ENCODE results near the gene CCDC195.

DNA sequence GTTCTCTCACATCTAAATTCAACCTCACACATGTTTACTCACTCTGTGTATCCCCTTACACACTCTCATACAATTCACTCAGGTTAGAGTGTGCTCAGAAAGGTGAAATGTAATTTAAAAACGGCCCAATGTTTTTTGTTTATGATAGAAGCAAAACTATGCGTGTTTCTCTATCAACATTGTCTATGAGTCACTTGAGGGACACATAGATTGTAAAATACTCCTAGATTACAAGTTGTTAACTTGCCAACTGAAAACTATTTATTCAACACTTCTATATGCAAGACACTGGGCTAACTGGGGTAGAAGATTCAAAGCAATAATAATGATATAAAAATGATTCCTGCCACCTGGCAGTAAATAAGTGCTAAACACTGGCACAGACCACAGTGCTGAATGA lies 24.6 kb downstream of the CCDC195 start:
- TF ChIP-seq POLR2A (IDR thresholded peaks at IDR 0.05) = no peak
- TF ChIP-seq CTCF (IDR thresholded peaks at IDR 0.05) = no peak
- no peak for TF ChIP-seq POLR2AphosphoS5 (IDR thresholded peaks at IDR 0.05; ENCODE audit: insufficient read depth in 1 of 2, low read depth in 1 of 2)
